ENCODE results near the gene PHF2.

The PHF2 gene

DNA sequence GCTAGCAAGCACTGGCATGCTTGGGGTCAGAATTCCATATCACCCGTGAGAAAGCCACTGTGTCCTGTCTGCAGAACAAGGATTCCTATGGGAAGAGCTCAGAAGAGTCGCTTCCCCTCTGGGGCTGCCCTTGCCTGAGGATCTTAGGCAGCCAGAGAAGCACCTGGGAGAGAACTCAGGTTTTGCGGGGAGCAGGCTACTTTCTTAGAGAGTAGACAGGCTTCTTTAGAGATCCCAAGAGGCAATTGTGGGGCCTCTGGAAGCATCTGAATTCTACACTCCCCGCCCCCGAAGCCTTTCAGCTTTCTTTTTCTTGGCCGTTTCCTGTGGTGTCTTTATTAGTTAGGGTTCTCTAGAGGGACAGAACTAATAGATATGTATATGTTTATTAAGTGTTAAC, 40.9 kb downstream of the PHF2 start:
- DNase-seq (ENCODE audit: low read depth), result no peak
- TF ChIP-seq, protein P1, sequence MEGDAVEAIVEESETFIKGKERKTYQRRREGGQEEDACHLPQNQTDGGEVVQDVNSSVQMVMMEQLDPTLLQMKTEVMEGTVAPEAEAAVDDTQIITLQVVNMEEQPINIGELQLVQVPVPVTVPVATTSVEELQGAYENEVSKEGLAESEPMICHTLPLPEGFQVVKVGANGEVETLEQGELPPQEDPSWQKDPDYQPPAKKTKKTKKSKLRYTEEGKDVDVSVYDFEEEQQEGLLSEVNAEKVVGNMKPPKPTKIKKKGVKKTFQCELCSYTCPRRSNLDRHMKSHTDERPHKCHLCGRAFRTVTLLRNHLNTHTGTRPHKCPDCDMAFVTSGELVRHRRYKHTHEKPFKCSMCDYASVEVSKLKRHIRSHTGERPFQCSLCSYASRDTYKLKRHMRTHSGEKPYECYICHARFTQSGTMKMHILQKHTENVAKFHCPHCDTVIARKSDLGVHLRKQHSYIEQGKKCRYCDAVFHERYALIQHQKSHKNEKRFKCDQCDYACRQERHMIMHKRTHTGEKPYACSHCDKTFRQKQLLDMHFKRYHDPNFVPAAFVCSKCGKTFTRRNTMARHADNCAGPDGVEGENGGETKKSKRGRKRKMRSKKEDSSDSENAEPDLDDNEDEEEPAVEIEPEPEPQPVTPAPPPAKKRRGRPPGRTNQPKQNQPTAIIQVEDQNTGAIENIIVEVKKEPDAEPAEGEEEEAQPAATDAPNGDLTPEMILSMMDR (IDR thresholded peaks at IDR 0.05; ENCODE audit: low read length, missing control alignments), result no peak
- no peak overlapping the region for H3K4me3 ChIP-seq (replicated peaks; ENCODE audit: low read depth, low read length)

DNA sequence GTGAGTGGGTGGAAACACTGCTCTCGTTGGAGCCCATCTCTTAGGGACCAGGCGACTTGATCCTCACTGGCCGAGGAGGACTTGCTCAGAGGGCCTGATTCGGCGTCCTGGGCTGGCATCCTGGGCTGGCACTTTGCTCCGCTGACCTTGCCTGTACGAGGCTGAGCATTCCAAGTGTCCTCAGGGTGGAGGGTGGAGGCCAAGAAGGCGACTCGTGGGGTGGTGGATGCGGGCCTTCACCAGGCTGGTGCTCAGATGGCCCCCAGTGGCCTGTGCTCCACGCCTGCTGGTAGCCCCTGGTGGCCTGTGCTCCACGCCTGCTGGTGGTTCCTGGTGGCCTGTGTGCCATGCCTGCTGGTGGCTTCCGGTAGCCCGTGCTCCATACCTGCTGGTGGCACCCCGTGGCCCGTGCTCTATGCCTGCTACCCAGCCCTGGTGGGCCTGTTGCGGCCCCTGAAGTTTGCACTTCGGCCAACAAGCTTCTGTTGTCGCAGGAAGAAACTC, 42.9 kb downstream of the PHF2 start:
- H3K4me3 ChIP-seq (replicated peaks; ENCODE audit: low read depth, low read length), result no peak overlapping the region
- DNase-seq (ENCODE audit: low read depth), result no peak
- TF ChIP-seq, protein P1 (IDR thresholded peaks at IDR 0.05; ENCODE audit: low read length, missing control alignments), result no peak

DNA sequence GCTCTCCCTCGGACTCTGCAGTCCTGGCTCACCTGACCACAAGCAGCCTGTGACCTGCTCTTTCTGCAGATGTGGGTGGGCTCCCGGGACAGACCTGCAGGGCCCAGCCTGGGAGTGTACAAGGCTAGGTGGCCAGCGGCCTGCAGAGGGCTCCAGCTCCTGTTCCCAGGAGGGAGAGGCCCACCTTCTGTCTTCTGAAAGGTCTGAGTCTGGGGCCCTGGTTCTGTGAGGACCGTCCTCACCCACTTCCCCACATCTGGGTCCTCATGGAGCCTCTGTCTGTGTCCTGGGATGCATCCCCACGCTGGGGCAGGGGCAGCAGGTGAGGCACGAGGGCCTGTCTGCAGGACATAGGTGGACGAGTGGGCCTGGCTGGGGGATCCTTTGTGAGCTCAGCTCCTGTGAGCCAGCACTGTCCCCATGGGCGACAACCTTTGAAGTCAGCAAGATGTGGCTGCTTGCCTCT, 43.7 kb downstream of the PHF2 start:
- TF ChIP-seq, protein P1 (IDR thresholded peaks at IDR 0.05; ENCODE audit: low read length, missing control alignments), result no peak
- H3K4me3 ChIP-seq (replicated peaks; ENCODE audit: low read depth, low read length), result no peak overlapping the region
- DNase-seq (ENCODE audit: low read depth), result no peak

DNA sequence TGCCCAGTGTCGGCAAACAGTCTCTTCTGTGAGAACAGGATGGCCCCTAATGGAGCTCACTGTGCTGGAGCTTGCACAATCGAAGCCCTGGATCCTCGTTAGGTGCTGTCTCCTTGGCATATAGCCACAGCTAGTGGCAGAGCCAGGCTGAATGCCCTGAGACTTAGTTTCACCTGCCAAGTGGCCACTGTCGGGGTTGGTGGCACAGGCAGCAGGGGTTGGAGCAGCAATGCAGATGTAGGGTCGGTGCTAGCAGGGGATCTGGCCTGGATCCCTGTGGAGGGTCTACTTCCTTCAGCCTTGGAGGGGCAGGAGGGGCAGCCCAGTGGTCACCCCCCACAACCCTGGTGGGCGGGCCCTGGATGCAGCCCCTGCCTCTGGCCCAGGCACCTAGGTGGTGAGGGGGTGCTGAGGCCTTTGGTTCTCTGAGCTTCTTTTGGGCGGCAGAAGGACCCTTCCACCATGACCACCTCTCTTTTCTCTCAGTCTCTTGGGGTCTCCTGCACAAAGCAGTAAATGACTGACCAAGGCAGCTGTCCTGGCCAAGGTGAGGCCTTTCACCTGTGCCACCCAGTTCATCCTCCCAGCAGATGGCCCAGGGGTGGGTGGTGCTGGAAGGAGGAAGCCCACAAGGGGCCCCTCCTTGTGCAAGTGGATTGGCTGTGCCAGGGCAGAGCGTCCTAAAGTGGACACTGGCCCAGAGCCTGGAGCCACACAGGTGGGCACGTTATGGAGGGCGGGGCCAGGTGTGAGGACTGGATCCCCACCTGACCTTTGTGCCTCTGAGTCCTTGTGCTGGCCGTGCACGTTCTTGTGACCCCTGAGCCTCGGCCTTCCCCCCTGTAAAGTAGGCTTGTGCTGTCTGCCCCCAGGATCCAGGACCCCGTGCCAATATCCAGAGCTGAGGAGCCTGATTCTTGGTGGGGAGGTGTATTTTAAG, 44.8 kb downstream of the PHF2 start:
- TF ChIP-seq, protein P1 (IDR thresholded peaks at IDR 0.05; ENCODE audit: low read length, missing control alignments), result no peak
- no peak for DNase-seq (ENCODE audit: low read depth)
- H3K4me3 ChIP-seq (replicated peaks; ENCODE audit: low read depth, low read length), result no peak overlapping the region

DNA sequence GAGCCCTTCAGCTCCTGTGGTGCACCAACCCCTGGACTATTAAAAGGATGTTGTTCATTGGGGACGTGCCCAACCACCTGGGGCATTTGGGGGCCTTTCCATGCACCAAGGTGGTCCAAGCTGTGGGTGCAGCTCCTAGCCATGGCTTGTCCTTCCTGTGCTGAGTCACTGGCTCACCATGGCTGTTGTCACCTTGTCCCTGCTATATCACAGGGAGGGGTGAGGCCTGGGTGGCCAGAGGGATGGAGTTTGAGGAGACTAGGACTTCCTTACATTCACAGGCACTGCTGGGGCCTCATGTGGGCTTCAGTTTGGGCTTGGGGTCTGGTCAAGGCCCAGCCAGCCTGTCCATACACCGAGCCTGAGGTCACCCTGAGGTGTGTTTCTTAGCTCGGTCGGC, 45.5 kb downstream of the PHF2 start:
- no peak for DNase-seq (ENCODE audit: low read depth)
- H3K4me3 ChIP-seq (replicated peaks; ENCODE audit: low read depth, low read length), result no peak overlapping the region
- TF ChIP-seq, protein P1 (IDR thresholded peaks at IDR 0.05; ENCODE audit: low read length, missing control alignments), result no peak

DNA sequence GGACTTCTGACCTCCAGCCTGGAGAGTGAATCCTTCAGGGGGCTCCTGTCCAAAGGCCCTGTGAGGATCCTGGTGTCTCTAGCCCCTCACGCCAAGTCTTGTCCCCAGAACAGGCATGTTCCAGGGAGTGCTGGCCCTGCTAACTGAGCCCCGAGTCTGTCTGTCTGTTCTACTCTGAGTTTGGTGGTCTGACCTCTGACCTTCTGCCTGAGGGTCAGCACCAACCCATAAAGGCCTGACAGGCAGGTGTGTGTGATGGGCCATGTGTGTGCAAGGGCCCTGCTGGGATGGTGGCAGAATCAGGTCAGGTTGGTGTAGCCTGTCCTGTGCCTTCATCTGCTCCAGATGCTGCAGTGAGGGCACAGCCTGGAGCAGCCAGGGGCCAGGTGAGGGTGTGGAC, 46.3 kb downstream of the PHF2 start:
- H3K4me3 ChIP-seq (replicated peaks; ENCODE audit: low read depth, low read length), result no peak overlapping the region
- TF ChIP-seq, protein P1 (IDR thresholded peaks at IDR 0.05; ENCODE audit: low read length, missing control alignments), result no peak
- DNase-seq (ENCODE audit: low read depth), result no peak

Measured in fibroblast of pulmonary artery (primary cell).